ENCODE data around the gene TRDN.
"Not testable (repeated sequence)": the region's sequence is repeated elsewhere in the genome, so short reads cannot be mapped to it uniquely, and the experiment has no call there.

- TF ChIP-seq CTCF, POLR2A (IDR thresholded peaks at IDR 0.05): not testable (repeated sequence)
Measured at GRCh38 chr6:123227789-123228188, 409.0 kb downstream of the TRDN start.
